GM12878 (cell line): ENCODE measurements around the gene OR6N1. TPM values are rescaled to one million over a fixed set of nuclear protein-coding genes. Genes with fewer than 3 reads are reported as not detected.

Source experiments
- ATAC-seq: fragments of 200-7000 bp; cut with Tn5 transposase; 3 replicates; pipeline ENCODE4 v1.9.1; 2020; ENCODE audit warnings: mild to moderate bottlenecking, moderate library complexity
- BruUV-seq: library from RNA; stranded (reverse); fragments of 400-500 nt; replicated peaks from 2 replicates; lab custom pipeline; 2021; lab: Mats Ljungman, UMichigan
- CTCF ChIA-PET: fragments of 300-600 bp; sonication (Branson Sonifier 250); formaldehyde crosslinking; extraction: SDS; loops from one replicate; lab custom pipeline; 2021; ENCODE audit warnings: inconsistent platforms; lab: Yijun Ruan, JAX
- POLR2A ChIA-PET: fragments of 350-600 bp; formaldehyde crosslinking; extraction: SDS; loops from one replicate; lab custom pipeline; 2021; ENCODE audit warnings: inconsistent platforms; lab: Charles Lee
- RAD21 ChIA-PET: fragments of 300-600 bp; sonication (Branson Sonifier 250); formaldehyde crosslinking; loops from one replicate; lab custom pipeline; 2023; ENCODE audit warnings: antibody characterized with exemption; ENCODE audit not compliant: unreplicated experiment; lab: Charles Lee
- SMC1A ChIA-PET: fragments of 300-600 bp; sonication (Branson Sonifier 250); formaldehyde crosslinking; loops from one replicate; lab custom pipeline; 2023; ENCODE audit not compliant: unreplicated experiment, uncharacterized antibody; lab: Charles Lee
- DNase-seq: peaks from one replicate; pipeline ENCODE4 v3.0.0-alpha.2; 2011; ENCODE audit warnings: low read depth, low spot score
- FAIRE-seq: peaks from 3 replicates; lab custom pipeline; 2011; peaks lifted over from hg19 to GRCh38; lab: Jason Lieb, UNC
- H2AFZ ChIP-seq: 2 replicates; pipeline ENCODE4 v1.6.0; 2011; ENCODE audit warnings: low read depth, low read length, control low read depth; ENCODE audit not compliant: control insufficient read depth
- H3K27ac ChIP-seq: 2 replicates; pipeline ENCODE4 v1.5.1; 2011; ENCODE audit warnings: control low read depth; ENCODE audit not compliant: control insufficient read depth, insufficient read depth
- H3K27me3 ChIP-seq, 2 experiments: replicated peaks in 1 of 2; 2 replicates each; pipeline versions ENCODE4 v1.6.0 to v1.6.1; 2011; ENCODE audit warnings: low read length in 1 of 2; ENCODE audit not compliant: control insufficient read depth in 2 of 2, insufficient read depth in 2 of 2
- H3K36me3 ChIP-seq, 2 experiments: 2 replicates each; pipeline ENCODE4 v1.5.1; 2011; ENCODE audit warnings: low read length in 1 of 2; ENCODE audit not compliant: control insufficient read depth in 2 of 2, insufficient read depth in 2 of 2
- H3K4me1 ChIP-seq: 2 replicates; pipeline ENCODE4 v1.6.1; 2011; ENCODE audit warnings: mild to moderate bottlenecking, low read length, moderate library complexity, mixed read lengths; ENCODE audit not compliant: control insufficient read depth, insufficient read depth
- H3K4me2 ChIP-seq: 2 replicates; pipeline ENCODE4 v1.6.0; 2011; ENCODE audit warnings: control low read depth; ENCODE audit not compliant: control insufficient read depth, insufficient read depth
- H3K4me3 ChIP-seq: fragments of 200-600 bp; sonication (generic); 2 replicates; pipeline ENCODE4 v1.5.1; 2016
- H3K79me2 ChIP-seq: 2 replicates; pipeline ENCODE4 v1.6.0; 2011; ENCODE audit warnings: low read length; ENCODE audit not compliant: control insufficient read depth, insufficient read depth
- H3K9ac ChIP-seq: 2 replicates; pipeline ENCODE4 v1.8.0; 2011; ENCODE audit warnings: low read length, control low read depth, mixed read lengths; ENCODE audit not compliant: control insufficient read depth, insufficient read depth
- H3K9me3 ChIP-seq: replicated peaks from 3 replicates; pipeline ENCODE4 v1.5.1; 2011; ENCODE audit warnings: mild to moderate bottlenecking, low read length; ENCODE audit not compliant: control insufficient read depth, insufficient read depth
- H4K20me1 ChIP-seq: 2 replicates; pipeline ENCODE4 v1.6.0; 2011; ENCODE audit not compliant: control insufficient read depth, insufficient read depth
- DPF2 ChIP-seq: fragments of 450-650 bp; IDR thresholded peaks from 2 replicates; pipeline ENCODE4 v1.6.1; 2017; ENCODE audit warnings: mild to moderate bottlenecking
- HDAC2 ChIP-seq: fragments of 200-600 bp; sonication (generic); IDR thresholded peaks from 2 replicates; pipeline ENCODE4 v1.6.1; 2017
- IRF4 ChIP-seq: IDR thresholded peaks from 2 replicates; pipeline ENCODE4 v1.6.1; 2011; ENCODE audit warnings: low read depth, low read length
- MEF2A ChIP-seq: IDR thresholded peaks from 2 replicates; pipeline ENCODE4 v1.6.1; 2011; ENCODE audit warnings: low read depth, mild to moderate bottlenecking, low read length, moderate library complexity; ENCODE audit not compliant: insufficient read depth
- NR2C1 ChIP-seq: fragments of 450-650 bp; IDR thresholded peaks from 2 replicates; pipeline ENCODE4 v1.6.1; 2017; ENCODE audit warnings: antibody characterized with exemption, mild to moderate bottlenecking, moderate library complexity
- PAX5 ChIP-seq: IDR thresholded peaks from 2 replicates; pipeline ENCODE4 v1.6.1; 2011; ENCODE audit warnings: low read depth, low read length, borderline replicate concordance
- PAX8 ChIP-seq: fragments of 450-650 bp; IDR thresholded peaks from 2 replicates; pipeline ENCODE4 v1.6.1; 2017; ENCODE audit warnings: mild to moderate bottlenecking, moderate library complexity
- RELA ChIP-seq: fragments of 450-650 bp; IDR thresholded peaks from 2 replicates; pipeline ENCODE4 v1.8.0; 2014; ENCODE audit warnings: borderline replicate concordance; ENCODE audit not compliant: partially characterized antibody
- STAT3 ChIP-seq: IDR thresholded peaks from 2 replicates; pipeline ENCODE4 v1.6.1; 2011; ENCODE audit warnings: low read depth, low read length, improper control_type of control experiment
- ZNF24 ChIP-seq: fragments of 450-650 bp; IDR thresholded peaks from 2 replicates; pipeline ENCODE4 v1.6.1; 2017; ENCODE audit warnings: antibody characterized with exemption, mild to moderate bottlenecking
- WGBS: methylation state at CpG from one replicate; pipeline ENCODE4 v1.1.6; 2016; ENCODE audit warnings: low lambda C conversion rate; ENCODE audit not compliant: insufficient replicate concordance, insufficient coverage; ENCODE audit errors: missing lambda C conversion rate; 5-methylcytosine and 5-hydroxymethylcytosine counted together
- in situ Hi-C: fragments of 300-500 bp; cut with MboI; formaldehyde crosslinking; loops from 9 replicates; pipeline ENCODE4 v1.14.3; 2018; ENCODE audit warnings: mixed read lengths
- intact Hi-C: fragments of 100-400 bp; cut with micrococcal nuclease; formaldehyde crosslinking; loops from one replicate; pipeline ENCODE4 v1.14.2; 2022; ENCODE audit not compliant: unreplicated experiment
- polyA plus RNA-seq, 11 experiments: library from polyadenylated mRNA; depleted of rRNA in 4 of 11; unstranded in 6 of 11; stranded (reverse) in 5 of 11; fragments of >200 nt; fragmentation: Nextera tagmentation in 4 of 11; fragmentation: Illumina TruSeq in 1 of 11; extraction: Ambion mirVana in 4 of 11; extraction: Trizol in 1 of 11; gene quantifications; 1 replicate in 1 of 11; 2 replicates in 10 of 11; pipeline versions ENCODE4 v1.2.1 to v1.2.3, GENCODE V29; 2011 to 2016; ENCODE audit warnings: inconsistent platforms in 2 of 11, missing spikeins in 2 of 11, low read depth in 1 of 11
- total RNA-seq, 4 experiments: library from RNA; depleted of rRNA in 3 of 4; stranded (reverse); fragments of >200 nt in 3 of 4; fragmentation: Illumina TruSeq in 1 of 4; extraction: Trizol in 1 of 4; gene quantifications; 2 replicates each; pipeline versions ENCODE4 v1.2.1 to v1.2.3, GENCODE V29; 2013 to 2021
- TF ChIP-seq, protein P1 (sequence below): fragments of 450-650 bp; IDR thresholded peaks from 2 replicates; pipeline ENCODE4 v1.6.1; 2017; ENCODE audit warnings: mild to moderate bottlenecking, moderate library complexity
- TF ChIP-seq, protein P2 (sequence below): fragments of 450-650 bp; IDR thresholded peaks from 2 replicates; pipeline ENCODE4 v1.6.1; 2017; ENCODE audit warnings: low read depth, mild to moderate bottlenecking, moderate library complexity

Gene OR6N1
- total and polyA plus RNA-seq, 10 of the 15 experiments (the other 5 are each of a cell fraction or from before 2014, with no cell fraction given) = not detected

DNA sequence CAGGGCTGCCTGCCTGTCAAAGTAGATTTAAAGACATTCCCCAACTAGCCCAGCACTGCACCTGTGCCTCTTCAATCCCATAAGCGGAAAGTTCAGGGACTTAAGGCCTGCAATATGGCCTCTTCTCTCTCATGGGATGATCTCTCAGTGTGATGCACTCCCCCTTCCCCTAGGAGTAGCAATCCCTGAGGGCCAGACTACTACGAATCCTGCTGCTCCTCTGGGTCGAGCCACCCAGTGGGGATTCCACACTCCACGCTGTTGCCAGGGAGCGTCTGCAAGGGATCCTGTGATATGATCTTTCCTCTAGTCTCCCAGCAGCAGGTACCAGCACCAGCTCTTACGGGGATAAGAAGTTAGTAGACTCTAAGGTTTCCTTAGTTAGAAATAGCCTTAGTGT, 22.3 kb upstream of the OR6N1 start:
- Histone ChIP-seq H3K9me3 (no peaks in the 10 kb centered on the region), H2AFZ (no peak overlapping the region; the same call in 1 of the 2 replicates), H3K4me2 (no peak overlapping the region), H3K9ac (no peak overlapping the region), H3K4me1 (no peaks in the 10 kb centered on the region), H3K36me3 (no peaks in the 10 kb centered on the region), H4K20me1 (no peaks in the 10 kb centered on the region), H3K27ac (no peak overlapping the region), H3K4me3 (no peak overlapping the region), H3K79me2 (no peaks in the 10 kb centered on the region), H3K27me3 (no peaks in the 10 kb centered on the region; a peak in 1 of 4 replicates)
- intact Hi-C loops = no loop called here
- WGBS = 65% methylated on average over 6 of the region's 6 CpGs
- FAIRE-seq (no peak), ATAC-seq (no peak; the same call in 2 of the 3 replicates), DNase-seq (no peak)
- BruUV-seq = no TSS peak
- RAD21 ChIA-PET = interaction anchor here (0.8 to 4.3 kb wide), 8 partner anchors 16 to 287 kb away, joined by 3 to 31 read pairs (median 4); partner anchors contain the start of gene MNDA
- in situ Hi-C loops = loop anchor here (5.0 kb wide), 1 partner anchor 203 kb away; no protein-coding TSS in a partner anchor
- TF ChIP-seq MEF2A (no peak), STAT3 (no peak), RELA (no peak), PAX5 (no peak), PAX8 (no peak), HDAC2 (no peak), DPF2 (no peak), IRF4 (no peak), NR2C1 (no peak), ZNF24 (no peak)
- TF ChIP-seq, protein P1, sequence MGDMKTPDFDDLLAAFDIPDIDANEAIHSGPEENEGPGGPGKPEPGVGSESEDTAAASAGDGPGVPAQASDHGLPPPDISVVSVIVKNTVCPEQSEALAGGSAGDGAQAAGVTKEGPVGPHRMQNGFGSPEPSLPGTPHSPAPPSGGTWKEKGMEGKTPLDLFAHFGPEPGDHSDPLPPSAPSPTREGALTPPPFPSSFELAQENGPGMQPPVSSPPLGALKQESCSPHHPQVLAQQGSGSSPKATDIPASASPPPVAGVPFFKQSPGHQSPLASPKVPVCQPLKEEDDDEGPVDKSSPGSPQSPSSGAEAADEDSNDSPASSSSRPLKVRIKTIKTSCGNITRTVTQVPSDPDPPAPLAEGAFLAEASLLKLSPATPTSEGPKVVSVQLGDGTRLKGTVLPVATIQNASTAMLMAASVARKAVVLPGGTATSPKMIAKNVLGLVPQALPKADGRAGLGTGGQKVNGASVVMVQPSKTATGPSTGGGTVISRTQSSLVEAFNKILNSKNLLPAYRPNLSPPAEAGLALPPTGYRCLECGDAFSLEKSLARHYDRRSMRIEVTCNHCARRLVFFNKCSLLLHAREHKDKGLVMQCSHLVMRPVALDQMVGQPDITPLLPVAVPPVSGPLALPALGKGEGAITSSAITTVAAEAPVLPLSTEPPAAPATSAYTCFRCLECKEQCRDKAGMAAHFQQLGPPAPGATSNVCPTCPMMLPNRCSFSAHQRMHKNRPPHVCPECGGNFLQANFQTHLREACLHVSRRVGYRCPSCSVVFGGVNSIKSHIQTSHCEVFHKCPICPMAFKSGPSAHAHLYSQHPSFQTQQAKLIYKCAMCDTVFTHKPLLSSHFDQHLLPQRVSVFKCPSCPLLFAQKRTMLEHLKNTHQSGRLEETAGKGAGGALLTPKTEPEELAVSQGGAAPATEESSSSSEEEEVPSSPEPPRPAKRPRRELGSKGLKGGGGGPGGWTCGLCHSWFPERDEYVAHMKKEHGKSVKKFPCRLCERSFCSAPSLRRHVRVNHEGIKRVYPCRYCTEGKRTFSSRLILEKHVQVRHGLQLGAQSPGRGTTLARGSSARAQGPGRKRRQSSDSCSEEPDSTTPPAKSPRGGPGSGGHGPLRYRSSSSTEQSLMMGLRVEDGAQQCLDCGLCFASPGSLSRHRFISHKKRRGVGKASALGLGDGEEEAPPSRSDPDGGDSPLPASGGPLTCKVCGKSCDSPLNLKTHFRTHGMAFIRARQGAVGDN = no peak
- TF ChIP-seq, protein P2, sequence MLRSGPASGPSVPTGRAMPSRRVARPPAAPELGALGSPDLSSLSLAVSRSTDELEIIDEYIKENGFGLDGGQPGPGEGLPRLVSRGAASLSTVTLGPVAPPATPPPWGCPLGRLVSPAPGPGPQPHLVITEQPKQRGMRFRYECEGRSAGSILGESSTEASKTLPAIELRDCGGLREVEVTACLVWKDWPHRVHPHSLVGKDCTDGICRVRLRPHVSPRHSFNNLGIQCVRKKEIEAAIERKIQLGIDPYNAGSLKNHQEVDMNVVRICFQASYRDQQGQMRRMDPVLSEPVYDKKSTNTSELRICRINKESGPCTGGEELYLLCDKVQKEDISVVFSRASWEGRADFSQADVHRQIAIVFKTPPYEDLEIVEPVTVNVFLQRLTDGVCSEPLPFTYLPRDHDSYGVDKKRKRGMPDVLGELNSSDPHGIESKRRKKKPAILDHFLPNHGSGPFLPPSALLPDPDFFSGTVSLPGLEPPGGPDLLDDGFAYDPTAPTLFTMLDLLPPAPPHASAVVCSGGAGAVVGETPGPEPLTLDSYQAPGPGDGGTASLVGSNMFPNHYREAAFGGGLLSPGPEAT = no peak
- POLR2A ChIA-PET = no interaction called here
- SMC1A ChIA-PET = interaction anchor here (0.6 to 6.7 kb wide), 7 partner anchors 37 to 294 kb away, joined by 3 to 59 read pairs (median 5); partner anchors contain the start of gene MNDA
- CTCF ChIA-PET = interaction anchor here (0.8 to 6.1 kb wide), 11 partner anchors 38 to 591 kb away, joined by 3 to 62 read pairs (median 4); no protein-coding TSS in a partner anchor
